ENCODE measurements around the gene PTPN14.

The PTPN14 gene

GRCh38 chr1:214475746-214476145, 75.7 kb downstream of the PTPN14 start:
- DNase-seq (ENCODE audit: low spot score) = no peak

DNA sequence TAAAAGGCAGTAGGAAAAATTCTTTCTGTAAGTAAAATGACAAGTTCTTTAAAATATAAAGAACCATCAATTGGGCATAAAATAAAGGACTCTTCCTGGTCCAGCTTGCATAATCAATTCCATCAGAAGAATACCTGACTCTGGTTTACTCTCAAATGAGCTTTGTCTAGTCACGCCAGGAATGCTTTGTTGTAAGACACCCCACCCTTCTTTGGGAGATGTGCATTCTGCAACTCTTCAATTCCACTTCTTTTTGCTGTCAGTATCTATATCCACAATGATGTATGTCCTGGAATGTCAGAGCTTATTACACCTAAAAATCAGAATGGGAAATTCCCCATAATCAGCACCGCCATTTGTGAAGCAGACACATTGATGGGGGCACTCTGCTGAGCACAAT, 76.1 kb downstream of the PTPN14 start:
- DNase-seq (ENCODE audit: low spot score) = no peak

GRCh38 chr1:214474467-214474866, 76.9 kb downstream of the PTPN14 start:
- DNase-seq (ENCODE audit: low spot score) = no peak

DNA sequence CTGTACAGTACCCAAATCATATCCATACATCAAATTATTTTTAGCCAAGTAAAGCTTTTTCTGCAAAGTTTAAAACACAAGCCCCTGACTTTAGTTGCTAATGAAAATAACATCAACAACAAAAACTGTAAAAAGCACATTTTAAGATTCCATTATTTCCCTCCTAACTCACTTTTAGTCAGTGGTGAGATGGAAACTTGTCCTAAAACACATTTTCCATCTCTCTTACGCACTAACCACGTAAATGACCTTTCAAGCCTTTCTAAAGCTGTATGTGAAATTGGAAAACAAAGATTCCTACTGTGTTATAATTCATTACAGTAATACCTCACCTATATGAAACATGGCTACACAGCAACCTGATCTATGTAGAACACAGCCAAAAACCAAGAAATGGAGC, 77.5 kb downstream of the PTPN14 start:
- no peak for DNase-seq (ENCODE audit: low spot score)

DNA sequence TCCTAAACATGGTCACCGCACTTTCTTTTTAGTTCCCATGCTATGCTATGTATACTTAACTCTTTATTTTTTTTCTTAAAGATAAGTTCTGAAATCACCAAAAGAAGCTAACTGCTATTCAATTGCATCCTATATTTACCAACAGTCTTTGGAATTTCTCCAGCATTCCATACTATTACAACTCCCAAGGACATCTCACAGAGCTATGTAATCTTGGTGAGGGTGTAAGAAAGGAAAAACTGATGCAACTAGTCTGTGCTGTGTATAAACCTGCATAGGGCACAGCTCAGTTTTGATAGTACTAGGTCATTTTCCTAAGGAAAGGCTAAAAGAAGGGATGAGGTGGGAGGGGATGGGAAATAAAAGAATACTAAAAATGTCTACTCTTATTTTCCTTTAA, 78.0 kb downstream of the PTPN14 start:
- no peak for DNase-seq (ENCODE audit: low spot score)

DNA sequence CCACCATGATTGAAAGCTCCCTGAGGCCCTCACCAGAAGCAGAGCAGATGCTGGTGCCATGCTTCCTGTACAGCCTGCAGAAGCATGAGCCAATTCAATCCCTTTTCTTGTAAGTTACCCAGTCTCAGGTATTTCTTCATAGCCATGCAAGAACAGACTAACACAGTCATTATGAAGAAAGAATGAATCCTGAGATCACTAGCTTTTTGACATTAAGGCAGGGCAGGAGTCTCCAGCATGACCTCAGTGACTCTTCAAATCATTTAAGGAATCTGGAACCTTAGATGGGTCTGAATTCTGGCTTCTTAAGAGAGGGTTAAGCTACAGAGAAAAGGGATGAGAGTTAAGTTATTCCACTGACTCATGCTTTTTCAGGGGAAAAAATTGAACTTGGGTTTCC, 79.0 kb downstream of the PTPN14 start:
- no peak for DNase-seq (ENCODE audit: low spot score)

- DNase-seq (ENCODE audit: low spot score) = no peak
Observed at GRCh38 chr1:214471458-214471857, 79.9 kb downstream of the PTPN14 start.

GRCh38 chr1:214470132-214470531, 81.3 kb downstream of the PTPN14 start:
- DNase-seq (ENCODE audit: low spot score) = no peak

DNA sequence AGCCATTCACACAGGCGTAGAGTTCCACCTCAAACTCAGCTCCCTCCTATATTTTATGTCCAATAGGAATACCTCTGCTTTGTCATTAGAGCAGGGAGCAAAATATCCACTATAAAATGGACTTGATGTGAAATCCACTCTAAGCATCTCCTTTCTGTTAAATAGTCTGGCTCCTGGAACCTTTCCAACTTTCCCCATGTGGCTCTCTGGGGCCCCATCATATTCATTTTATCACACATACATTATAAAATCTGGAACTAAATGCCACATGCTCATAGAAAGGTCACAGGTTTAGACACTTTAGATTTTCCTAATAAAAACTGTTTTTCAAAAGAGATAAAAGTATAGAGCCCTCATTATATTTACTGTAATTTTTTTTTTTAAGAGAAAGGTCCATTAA, 82.1 kb downstream of the PTPN14 start:
- no peak for DNase-seq (ENCODE audit: low spot score)

- no peak for DNase-seq (ENCODE audit: low spot score)
Observed at GRCh38 chr1:214467078-214467585, 84.3 kb downstream of the PTPN14 start.

DNA sequence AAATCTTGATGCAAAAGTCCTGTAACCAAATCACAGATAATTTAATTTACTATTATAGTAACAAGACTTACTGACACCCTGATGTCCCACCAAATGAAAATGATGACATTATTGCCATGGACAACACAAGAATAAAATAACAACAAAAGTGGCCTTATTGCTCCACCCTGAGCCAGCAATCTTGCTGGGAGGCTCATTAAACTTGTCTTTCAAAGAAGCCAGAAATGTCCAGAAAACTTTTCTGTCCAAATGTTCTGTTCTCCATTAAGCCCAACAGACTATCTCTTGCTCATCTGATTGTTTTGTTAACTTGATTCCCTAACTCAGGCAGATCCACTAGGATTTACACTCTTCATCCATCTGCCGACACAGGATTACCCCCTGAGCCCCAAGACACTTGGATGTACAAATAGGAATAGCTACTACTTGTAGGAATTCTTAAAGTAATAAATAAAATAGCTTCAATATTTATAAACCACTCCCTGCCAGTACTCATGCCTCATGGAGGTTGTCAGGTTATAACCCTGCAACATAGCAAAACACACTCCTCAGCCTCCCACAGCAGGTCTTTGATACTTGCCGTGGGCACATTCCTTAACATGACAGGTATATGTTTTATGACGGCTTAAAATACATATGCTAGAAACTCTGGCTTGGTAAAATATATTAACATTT, 84.9 kb downstream of the PTPN14 start:
- DNase-seq (ENCODE audit: low spot score) = no peak

- no peak for DNase-seq (ENCODE audit: low spot score)
Observed at GRCh38 chr1:214464445-214465287, 86.7 kb downstream of the PTPN14 start.

DNA sequence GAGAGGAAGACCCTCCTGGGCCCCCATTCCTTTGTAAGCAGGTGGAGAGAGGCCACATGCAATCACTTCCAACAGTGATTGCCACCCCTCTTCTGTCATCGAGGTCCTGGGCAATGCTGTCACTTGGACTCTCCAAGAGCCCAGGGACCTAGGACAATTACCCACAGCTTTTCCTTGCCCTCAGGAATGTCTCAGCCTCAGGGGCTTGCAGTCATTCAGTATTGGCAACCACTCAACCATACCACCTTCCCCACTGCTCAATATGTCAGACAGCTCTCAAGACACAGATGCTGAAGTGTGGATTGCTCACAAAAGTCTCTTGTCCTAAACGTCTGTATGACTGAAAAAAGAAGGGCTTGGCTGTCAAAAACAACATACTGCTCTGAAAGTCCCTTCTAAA, 87.8 kb downstream of the PTPN14 start:
- DNase-seq (ENCODE audit: low spot score) = no peak

DNA sequence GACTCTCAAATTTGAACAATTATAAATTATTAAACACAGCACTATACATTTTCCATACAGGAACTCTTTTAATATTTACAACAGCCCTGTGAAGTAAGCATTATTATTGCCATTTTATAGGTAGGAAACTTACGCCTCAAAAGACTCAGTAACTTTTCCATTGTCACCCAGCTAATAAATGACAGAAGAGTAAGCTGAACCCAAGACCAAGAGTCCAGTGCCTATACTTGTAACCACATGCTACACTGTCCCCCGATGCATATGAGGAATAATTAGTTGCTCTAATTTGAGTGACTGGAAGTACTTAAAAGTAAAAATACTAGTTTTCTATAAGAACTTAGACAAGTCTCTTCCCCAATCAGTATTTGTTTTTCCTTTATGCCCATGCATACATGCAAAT, 88.5 kb downstream of the PTPN14 start:
- DNase-seq (ENCODE audit: low spot score) = no peak

DNA sequence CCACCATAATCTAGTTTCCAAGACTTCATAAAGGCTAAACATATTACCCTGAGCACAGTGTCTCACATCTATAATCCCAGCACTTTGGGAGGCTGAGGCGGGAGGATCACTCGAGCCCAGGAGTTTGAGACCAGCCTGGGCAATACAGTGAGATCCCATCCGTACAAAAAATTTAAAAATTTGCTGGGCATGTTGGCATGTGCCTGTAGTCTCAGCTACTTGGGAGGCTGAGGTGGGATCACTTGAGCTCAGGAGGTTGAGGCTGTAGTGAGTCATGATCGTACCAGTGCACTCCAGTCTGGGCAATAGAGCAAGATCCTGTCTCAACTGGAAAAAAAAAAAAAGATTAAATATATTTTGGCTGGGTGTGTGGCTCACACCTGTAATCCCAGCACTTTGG, 90.1 kb downstream of the PTPN14 start:
- DNase-seq (ENCODE audit: low spot score) = no peak

GRCh38 chr1:214460304-214460916, 91.0 kb downstream of the PTPN14 start:
- DNase-seq (ENCODE audit: low spot score) = no peak

DNA sequence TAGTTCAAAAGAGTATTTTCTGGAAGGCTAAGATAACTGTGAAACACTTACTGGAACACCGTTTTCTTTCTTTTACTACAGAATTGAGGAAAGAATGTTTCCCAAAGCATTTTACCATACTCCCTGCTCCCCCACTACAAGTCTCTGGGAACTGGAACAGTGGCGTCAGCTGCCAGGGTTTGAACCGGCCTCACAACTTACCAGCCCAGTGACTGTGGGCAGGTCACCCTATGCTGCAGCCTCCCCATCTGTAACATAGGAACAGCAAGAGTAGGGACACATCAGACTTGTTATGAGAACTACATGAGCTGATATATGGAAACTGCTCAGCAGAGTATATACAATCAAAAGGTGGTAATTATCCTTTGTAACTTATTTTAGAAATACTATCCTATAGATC, 91.5 kb downstream of the PTPN14 start:
- no peak for DNase-seq (ENCODE audit: low spot score)

GRCh38 chr1:214458541-214458940, 92.9 kb downstream of the PTPN14 start:
- no peak for DNase-seq (ENCODE audit: low spot score)

DNA sequence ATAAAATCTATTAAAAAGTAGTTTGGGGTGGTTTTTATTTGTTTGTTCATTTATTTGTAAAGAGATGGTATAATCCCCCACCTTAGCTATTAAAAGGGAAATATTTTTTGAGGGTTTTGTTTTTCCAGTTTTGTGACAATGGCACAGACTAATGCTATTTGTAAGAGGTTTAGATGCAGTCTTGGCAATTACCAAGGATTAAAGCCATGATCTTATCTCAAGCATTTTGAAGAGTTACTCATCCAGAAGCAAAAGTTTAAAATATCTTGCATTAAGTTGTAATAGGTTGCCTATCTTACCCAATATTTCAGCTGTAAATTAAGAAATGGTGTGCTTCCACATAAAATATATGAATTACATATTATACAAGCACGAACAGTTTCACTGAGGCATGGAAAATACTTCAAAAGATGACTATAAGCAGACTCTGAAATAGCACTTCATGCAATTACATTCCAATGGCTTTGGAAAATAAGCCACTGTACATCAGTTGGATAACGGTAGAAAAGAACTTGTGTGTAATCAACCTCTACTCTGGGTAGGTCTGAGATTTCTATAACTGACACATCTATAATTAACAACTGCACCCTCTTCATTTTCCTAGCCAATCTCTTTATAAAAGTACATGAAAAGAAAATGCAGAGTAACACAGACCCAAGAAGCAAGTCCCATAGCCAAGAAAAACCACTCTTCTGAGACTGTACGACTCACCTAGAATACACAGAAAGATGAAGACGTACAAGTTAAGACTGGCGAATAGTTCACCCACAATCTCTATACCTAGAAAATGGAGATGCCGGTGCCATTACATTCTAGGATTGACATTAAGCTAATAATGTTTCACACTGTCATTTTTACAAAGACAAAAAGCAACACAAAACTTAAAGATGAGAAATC, 95.2 kb downstream of the PTPN14 start:
- no peak for DNase-seq (ENCODE audit: low spot score)

DNA sequence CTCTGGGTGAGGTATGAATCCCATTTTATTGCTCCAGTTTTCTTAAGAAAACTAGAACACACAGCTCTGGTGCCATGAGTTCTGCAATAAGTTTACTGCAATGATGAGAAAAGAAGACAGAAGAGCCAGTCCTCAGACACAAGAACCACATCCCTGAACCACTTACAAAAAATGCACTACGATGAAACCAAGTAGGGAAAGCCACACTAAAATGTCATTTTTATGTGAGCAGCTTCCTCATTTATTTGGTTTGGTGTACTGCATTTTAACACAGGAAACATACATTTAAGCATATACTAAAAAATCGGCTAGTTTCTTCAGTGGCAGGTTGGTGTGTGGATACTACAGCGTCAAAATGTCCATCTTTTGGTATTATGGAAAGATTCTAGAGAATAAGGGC, 95.9 kb downstream of the PTPN14 start:
- no peak for DNase-seq (ENCODE audit: low spot score)

- no peak for DNase-seq (ENCODE audit: low spot score)
Observed at GRCh38 chr1:214454569-214455396, 96.6 kb downstream of the PTPN14 start.

All from germinal center (tissue), 1 donor.